ENCODE results near the gene SEPTIN1.
A peak's percentile ranks its signal among the peaks of the same experiment; 100 is the strongest.

The SEPTIN1 gene

DNA sequence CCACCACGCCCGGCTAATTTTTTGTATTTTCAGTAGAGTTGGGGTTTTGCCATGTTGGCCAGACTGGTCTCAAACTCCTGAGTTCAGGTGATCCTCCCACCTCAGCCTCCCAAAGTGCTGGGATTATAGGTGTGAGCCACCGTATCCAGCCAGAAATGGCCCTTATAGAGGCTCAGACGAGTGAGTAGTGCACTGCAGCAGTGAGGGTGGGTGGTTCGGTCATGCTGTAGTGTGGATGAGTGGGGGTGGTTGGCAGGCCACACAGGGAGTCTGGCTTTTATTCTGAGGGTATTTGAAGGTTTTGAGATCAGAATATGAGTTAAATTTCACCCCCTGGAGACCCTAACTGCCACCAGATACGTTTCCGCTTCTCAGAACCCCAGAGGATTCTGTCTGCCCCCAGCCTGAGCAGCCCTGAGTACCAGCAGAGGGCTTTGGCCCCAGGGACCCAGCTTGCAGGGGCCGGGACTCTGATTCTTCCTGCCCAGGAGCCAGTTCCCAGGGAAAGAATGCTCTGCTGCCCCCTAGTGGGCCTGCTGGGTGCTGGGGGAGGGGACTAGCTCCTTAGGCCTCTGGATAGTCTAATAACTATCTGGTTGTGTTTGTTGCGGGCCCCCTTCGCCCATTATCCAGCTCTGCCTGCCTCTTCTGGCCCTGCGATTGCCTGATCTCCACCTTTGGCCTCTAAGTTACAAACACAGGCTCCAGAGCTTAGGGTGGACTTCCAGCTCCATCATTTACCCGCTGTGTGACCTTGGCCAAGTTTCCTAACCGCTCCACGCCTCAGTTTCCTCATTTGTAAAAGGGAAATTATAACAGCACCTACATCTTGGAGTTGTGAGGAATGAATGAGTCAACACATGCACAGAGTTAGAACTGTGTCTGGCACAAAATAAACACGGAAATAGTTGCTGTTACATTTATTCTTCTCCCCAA lies 27.0 kb upstream of the SEPTIN1 start:
- no peak overlapping the region for H2AK5ac ChIP-seq (ENCODE audit: low read length)
- H3K23ac ChIP-seq (ENCODE audit: low read length), result no peak overlapping the region
- H4K8ac ChIP-seq (ENCODE audit: low read depth, low read length), result no peak overlapping the region

DNA sequence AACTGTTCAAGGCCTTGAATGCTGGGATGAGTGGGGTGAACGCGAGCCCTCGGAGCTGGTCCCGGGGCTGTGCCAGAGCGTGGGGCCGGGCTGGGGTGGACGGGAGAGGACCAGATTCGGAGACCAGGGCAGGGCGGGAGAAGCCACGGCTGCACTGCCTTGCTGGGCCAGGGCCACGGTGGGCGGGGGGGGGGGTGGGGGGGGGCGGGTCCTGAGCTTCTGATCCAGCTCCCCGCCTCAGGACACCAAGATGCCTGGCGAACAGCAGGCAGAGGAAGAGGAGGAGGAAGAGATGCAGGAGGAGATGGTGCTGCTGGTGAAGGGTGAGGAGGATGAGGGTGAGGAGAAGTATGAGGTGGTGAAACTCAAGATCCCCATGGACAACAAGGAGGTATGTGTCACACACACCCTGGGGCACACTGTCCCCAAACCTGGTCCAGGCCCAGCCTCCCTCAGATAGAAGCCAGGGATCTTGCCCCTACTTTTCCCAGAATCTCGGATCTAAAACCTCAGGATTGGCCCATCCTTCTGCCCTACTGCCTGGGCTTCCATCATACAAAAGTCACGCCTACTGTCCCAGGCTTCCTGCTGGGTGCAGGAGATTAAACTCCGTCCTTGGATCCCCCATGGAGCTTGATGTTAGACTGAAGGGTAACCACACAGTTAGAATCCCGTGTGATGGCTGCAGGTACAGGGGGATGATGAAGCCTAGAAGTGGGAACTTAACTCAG lies 25.6 kb upstream of the SEPTIN1 start:
- Histone ChIP-seq H4K12ac (ENCODE audit: low read depth, low read length) (peak overlapping the region; percentile 71), H2AK5ac (ENCODE audit: low read length) (peak overlapping the region; percentile 27), H3K4me3 (ENCODE audit: low read depth, low read length) (peak overlapping the region; percentile 81), H2BK120ac (ENCODE audit: insufficient read depth, low read length, poor library complexity) (peak overlapping the region; percentile 65), H4K8ac (ENCODE audit: low read depth, low read length) (peak overlapping the region; percentile 78), H3K9me3 (ENCODE audit: insufficient read depth, low read depth, low read length) (no peaks in the 10 kb centered on the region), H3K27ac (ENCODE audit: low read depth, low read length) (peak overlapping the region; percentile 24), H3K14ac (ENCODE audit: low read length) (peak overlapping the region; percentile 69), H3K36me3 (ENCODE audit: control insufficient read depth in 1 of 2, insufficient read depth in 2 of 2, low read length in 2 of 2) (peaks cover 2 to 8% of the 10 kb centered on the region in 2 experiments), H3K4me1 (ENCODE audit: control insufficient read depth in 1 of 2, insufficient read depth in 2 of 2, low read length in 2 of 2) (peaks cover 5 to 8% of the 10 kb centered on the region in 2 experiments), H3K4me2 (ENCODE audit: low read length) (peak overlapping the region; percentile 65), H3K23ac (ENCODE audit: low read length) (no peak overlapping the region), H4K91ac (ENCODE audit: low read depth, low read length) (peak overlapping the region; percentile 74), H3K4ac (ENCODE audit: low read depth, low read length) (peak overlapping the region; percentile 66), H3K79me2 (ENCODE audit: control insufficient read depth, insufficient read depth, low read length, poor library complexity) (peaks cover 3% of the 10 kb centered on the region), H3K18ac (ENCODE audit: low read length) (peak overlapping the region; percentile 67), H2BK12ac (ENCODE audit: low read length) (no peak overlapping the region), H3K27me3 (ENCODE audit: insufficient read depth, low read length) (no peaks in the 10 kb centered on the region), H3K9ac (ENCODE audit: low read length) (peak overlapping the region; percentile 70), H2AFZ (ENCODE audit: insufficient read depth, low read length, poor library complexity) (peak overlapping the region; percentile 38), H2BK5ac (ENCODE audit: low read depth, low read length, poor library complexity) (peak overlapping the region; percentile 59), H3K79me1 (ENCODE audit: low read length) (peaks cover 3% of the 10 kb centered on the region)
- no CpG with 5 or more reads among the region's 19 CpGs for WGBS (ENCODE audit: extremely low coverage, insufficient coverage, insufficient read length)
- no peak for DNase-seq

More for the DNA sequence above, 27.0 kb upstream of the SEPTIN1 start:
- Histone ChIP-seq H3K36me3 (ENCODE audit: control insufficient read depth in 1 of 2, insufficient read depth in 2 of 2, low read length in 2 of 2) (peaks cover 7 to 15% of the 10 kb centered on the region in 2 experiments), H3K4me3 (ENCODE audit: low read depth, low read length) (no peak overlapping the region), H3K4ac (ENCODE audit: low read depth, low read length) (no peak overlapping the region), H2BK120ac (ENCODE audit: insufficient read depth, low read length, poor library complexity) (no peak overlapping the region), H3K4me2 (ENCODE audit: low read length) (no peak overlapping the region), H2BK5ac (ENCODE audit: low read depth, low read length, poor library complexity) (no peak overlapping the region), H3K27ac (ENCODE audit: low read depth, low read length) (no peak overlapping the region), H2AFZ (ENCODE audit: insufficient read depth, low read length, poor library complexity) (no peak overlapping the region), H4K12ac (ENCODE audit: low read depth, low read length) (no peak overlapping the region), H3K14ac (ENCODE audit: low read length) (no peak overlapping the region), H3K9me3 (ENCODE audit: insufficient read depth, low read depth, low read length) (no peaks in the 10 kb centered on the region), H4K91ac (ENCODE audit: low read depth, low read length) (no peak overlapping the region), H3K18ac (ENCODE audit: low read length) (no peak overlapping the region), H3K79me1 (ENCODE audit: low read length) (peaks cover 3% of the 10 kb centered on the region), H3K79me2 (ENCODE audit: control insufficient read depth, insufficient read depth, low read length, poor library complexity) (peaks cover 3% of the 10 kb centered on the region), H3K27me3 (ENCODE audit: insufficient read depth, low read length) (no peaks in the 10 kb centered on the region), H2BK12ac (ENCODE audit: low read length) (no peak overlapping the region), H3K9ac (ENCODE audit: low read length) (no peak overlapping the region), H3K4me1 (ENCODE audit: control insufficient read depth in 1 of 2, insufficient read depth in 2 of 2, low read length in 2 of 2) (peaks cover 5 to 8% of the 10 kb centered on the region in 2 experiments)
- WGBS (ENCODE audit: extremely low coverage, insufficient coverage, insufficient read length), result no CpG with 5 or more reads among the region's 15 CpGs
- peak; percentile 94 to 99 for DNase-seq

DNA sequence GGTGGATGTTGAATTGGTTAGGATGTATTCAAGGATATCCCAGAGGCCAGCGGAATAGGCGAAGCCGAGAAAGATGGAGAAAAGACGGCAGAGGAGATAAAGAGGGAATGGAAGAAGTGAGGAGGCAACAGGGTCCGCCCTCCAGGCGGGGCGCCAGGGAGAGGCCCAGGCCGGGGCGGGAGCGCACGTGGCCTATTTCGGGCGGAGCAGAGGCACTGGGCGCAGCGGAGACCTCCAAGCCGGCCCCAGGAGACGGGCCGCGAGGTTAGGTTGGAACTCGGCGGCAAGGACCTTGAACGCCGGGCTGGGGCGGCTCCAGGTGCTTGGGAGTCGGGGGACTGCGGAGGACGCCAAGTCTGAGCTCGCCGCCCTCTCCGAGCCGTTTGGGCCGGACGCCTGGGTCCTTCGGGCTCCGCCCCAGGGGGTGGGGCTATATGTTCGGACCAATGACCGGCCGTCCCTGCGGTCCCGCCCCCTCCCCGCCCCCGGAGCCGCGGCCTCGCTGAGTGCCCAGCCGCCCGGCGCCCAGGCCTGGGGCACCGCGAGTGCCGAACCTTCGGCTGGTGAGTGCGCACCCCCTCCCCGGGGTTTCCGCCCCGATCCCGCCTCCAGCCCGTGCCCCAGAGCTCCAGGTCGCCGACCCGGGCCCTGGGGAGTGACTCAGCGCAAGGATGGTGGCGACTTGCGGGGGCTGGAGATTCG lies 24.9 kb upstream of the SEPTIN1 start, which contains the start of gene ZNF771:
Gene ZNF771 (plus strand): TSS at position 505 of the 702 bp plus-strand sequence. CDS start 448 bp downstream, outside the sequence.
- peaks cover 3% of the 10 kb centered on the region for H3K79me2 ChIP-seq (ENCODE audit: control insufficient read depth, insufficient read depth, low read length, poor library complexity)
- peak; percentile 73 to 84 for DNase-seq
- peak within 1 kb of the TSS; percentile 27 for H2AK5ac ChIP-seq (ENCODE audit: low read length)
- peak within 1 kb of the TSS; percentile 66 for H3K4ac ChIP-seq (ENCODE audit: low read depth, low read length)
- H3K27me3 ChIP-seq (ENCODE audit: insufficient read depth, low read length), result no peaks in the 10 kb centered on the region
- no CpG with 5 or more reads among the region's 65 CpGs for WGBS (ENCODE audit: extremely low coverage, insufficient coverage, insufficient read length)
- no peak within 1 kb of the TSS for H2BK12ac ChIP-seq (ENCODE audit: low read length)
- peak within 1 kb of the TSS; percentile 74 for H4K91ac ChIP-seq (ENCODE audit: low read depth, low read length)
- H3K14ac ChIP-seq (ENCODE audit: low read length), result peak within 1 kb of the TSS; percentile 69
- no peak within 1 kb of the TSS for H3K23ac ChIP-seq (ENCODE audit: low read length)
- peaks cover 3% of the 10 kb centered on the region for H3K79me1 ChIP-seq (ENCODE audit: low read length)
- peak within 1 kb of the TSS; percentile 24 for H3K27ac ChIP-seq (ENCODE audit: low read depth, low read length)
- H3K4me2 ChIP-seq (ENCODE audit: low read length), result peak within 1 kb of the TSS; percentile 65
- peak within 1 kb of the TSS; percentile 59 for H2BK5ac ChIP-seq (ENCODE audit: low read depth, low read length, poor library complexity)
- H3K4me3 ChIP-seq (ENCODE audit: low read depth, low read length), result peak within 1 kb of the TSS; percentile 81
- H3K9me3 ChIP-seq (ENCODE audit: insufficient read depth, low read depth, low read length), result no peaks in the 10 kb centered on the region
- H2AFZ ChIP-seq (ENCODE audit: insufficient read depth, low read length, poor library complexity), result peak within 1 kb of the TSS; percentile 75
- H3K18ac ChIP-seq (ENCODE audit: low read length), result peak within 1 kb of the TSS; percentile 67
- peaks cover 2 to 7% of the 10 kb centered on the region in 2 experiments for H3K36me3 ChIP-seq (ENCODE audit: control insufficient read depth in 1 of 2, insufficient read depth in 2 of 2, low read length in 2 of 2)
- H4K8ac ChIP-seq (ENCODE audit: low read depth, low read length), result peak within 1 kb of the TSS; percentile 78
- H2BK120ac ChIP-seq (ENCODE audit: insufficient read depth, low read length, poor library complexity), result peak within 1 kb of the TSS; percentile 65
- H4K12ac ChIP-seq (ENCODE audit: low read depth, low read length), result peak within 1 kb of the TSS; percentile 71
- H3K9ac ChIP-seq (ENCODE audit: low read length), result peak within 1 kb of the TSS; percentile 70
- peaks cover 5 to 8% of the 10 kb centered on the region in 2 experiments for H3K4me1 ChIP-seq (ENCODE audit: control insufficient read depth in 1 of 2, insufficient read depth in 2 of 2, low read length in 2 of 2)

DNA sequence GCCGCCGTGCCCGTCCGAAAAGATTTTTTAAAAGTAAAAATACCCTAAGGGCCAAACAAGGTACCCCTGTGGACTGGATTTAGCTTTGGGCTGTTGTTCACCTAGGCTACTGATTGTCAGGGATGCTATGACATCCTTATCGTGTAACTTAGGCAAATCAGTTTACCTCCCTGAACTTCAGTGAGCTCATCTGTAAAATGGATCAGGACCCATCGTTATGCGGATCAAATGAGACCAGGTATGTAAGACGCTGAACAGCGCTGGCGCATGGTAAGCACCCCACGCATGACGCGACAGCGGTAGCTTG lies 24.4 kb upstream of the SEPTIN1 start:
- H3K27ac ChIP-seq (ENCODE audit: low read depth, low read length), result no peak overlapping the region
- H3K4me1 ChIP-seq (ENCODE audit: control insufficient read depth in 1 of 2, insufficient read depth in 2 of 2, low read length in 2 of 2), result peaks cover 5 to 8% of the 10 kb centered on the region in 2 experiments
- no peaks in the 10 kb centered on the region for H3K9me3 ChIP-seq (ENCODE audit: insufficient read depth, low read depth, low read length)
- H3K79me2 ChIP-seq (ENCODE audit: control insufficient read depth, insufficient read depth, low read length, poor library complexity), result peaks cover 3% of the 10 kb centered on the region
- H2BK5ac ChIP-seq (ENCODE audit: low read depth, low read length, poor library complexity), result no peak overlapping the region
- no peak overlapping the region for H2BK120ac ChIP-seq (ENCODE audit: insufficient read depth, low read length, poor library complexity)
- peak overlapping the region; percentile 75 for H2AFZ ChIP-seq (ENCODE audit: insufficient read depth, low read length, poor library complexity)
- WGBS (ENCODE audit: extremely low coverage, insufficient coverage, insufficient read length), result no CpG with 5 or more reads among the region's 14 CpGs
- no peak overlapping the region for H3K9ac ChIP-seq (ENCODE audit: low read length)
- H3K27me3 ChIP-seq (ENCODE audit: insufficient read depth, low read length), result no peaks in the 10 kb centered on the region
- peaks cover 3% of the 10 kb centered on the region for H3K79me1 ChIP-seq (ENCODE audit: low read length)
- no peak overlapping the region for H3K14ac ChIP-seq (ENCODE audit: low read length)
- peak overlapping the region; percentile 2 for H4K12ac ChIP-seq (ENCODE audit: low read depth, low read length)
- no peak overlapping the region for H3K18ac ChIP-seq (ENCODE audit: low read length)
- no peak overlapping the region for H2BK12ac ChIP-seq (ENCODE audit: low read length)
- peak overlapping the region; percentile 55 for H3K4me3 ChIP-seq (ENCODE audit: low read depth, low read length)
- H2AK5ac ChIP-seq (ENCODE audit: low read length), result no peak overlapping the region
- peaks cover 2 to 5% of the 10 kb centered on the region in 2 experiments for H3K36me3 ChIP-seq (ENCODE audit: control insufficient read depth in 1 of 2, insufficient read depth in 2 of 2, low read length in 2 of 2)
- H3K4me2 ChIP-seq (ENCODE audit: low read length), result peak overlapping the region; percentile 65
- H4K91ac ChIP-seq (ENCODE audit: low read depth, low read length), result no peak overlapping the region
- H3K23ac ChIP-seq (ENCODE audit: low read length), result no peak overlapping the region
- H3K4ac ChIP-seq (ENCODE audit: low read depth, low read length), result no peak overlapping the region
- H4K8ac ChIP-seq (ENCODE audit: low read depth, low read length), result no peak overlapping the region
- DNase-seq, result no peak
